HG03025 (cell line): ENCODE results near the gene CRAT.
"Not testable (repeated sequence)": the region's sequence is repeated elsewhere in the genome, so short reads cannot be mapped to it uniquely, and the experiment has no call there.

Experiments used
- ATAC-seq: cut with Tn5 transposase; IDR thresholded peaks from one replicate; pipeline ENCODE4 v1.9.1; 2021; ENCODE audit warnings: mild to moderate bottlenecking, moderate library complexity; ENCODE audit not compliant: unreplicated experiment, low FRiP score

CRAT gene

GRCh38 chr9:129138476-129139232 lies 28.1 kb upstream of the CRAT start:
- ATAC-seq: no peak

- ATAC-seq: no peak
Measured at GRCh38 chr9:129138144-129138462, 27.5 kb upstream of the CRAT start.

GRCh38 chr9:129137292-129138143 lies 26.9 kb upstream of the CRAT start:
- no peak for ATAC-seq

- ATAC-seq: no peak
Measured at GRCh38 chr9:129136446-129137035, 25.9 kb upstream of the CRAT start.

- no peak for ATAC-seq
Measured at GRCh38 chr9:129135476-129135875, 24.9 kb upstream of the CRAT start.

GRCh38 chr9:129133082-129133481 lies 22.5 kb upstream of the CRAT start:
- no peak for ATAC-seq

GRCh38 chr9:129131300-129132145 lies 20.9 kb upstream of the CRAT start:
- no peak for ATAC-seq

GRCh38 chr9:129130791-129131190 lies 20.2 kb upstream of the CRAT start:
- no peak for ATAC-seq

- not testable (repeated sequence) for ATAC-seq
Measured at GRCh38 chr9:129130271-129130670, 19.7 kb upstream of the CRAT start.

GRCh38 chr9:129128689-129129088 lies 18.1 kb upstream of the CRAT start:
- ATAC-seq: no peak

- ATAC-seq: no peak
Measured at GRCh38 chr9:129126749-129127618, 16.4 kb upstream of the CRAT start.

- ATAC-seq: no peak
Measured at GRCh38 chr9:129125478-129125877, 14.9 kb upstream of the CRAT start.

- ATAC-seq: no peak
Measured at GRCh38 chr9:129124506-129125069, 14.0 kb upstream of the CRAT start.

- ATAC-seq: not testable (repeated sequence)
Measured at GRCh38 chr9:129122976-129123375, 12.4 kb upstream of the CRAT start.

- ATAC-seq: no peak
Measured at GRCh38 chr9:129122133-129122532, 11.5 kb upstream of the CRAT start.

- no peak for ATAC-seq
Measured at GRCh38 chr9:129121483-129121882, 10.9 kb upstream of the CRAT start.

- no peak for ATAC-seq
Measured at GRCh38 chr9:129118799-129119198, 8.2 kb upstream of the CRAT start.

GRCh38 chr9:129113645-129114304 lies 3.2 kb upstream of the CRAT start:
- no peak for ATAC-seq

GRCh38 chr9:129112526-129112925 lies 1.9 kb upstream of the CRAT start:
- ATAC-seq: not testable (repeated sequence)
